HepG2 (cell line): ENCODE data around the gene ADSS1. TPM values are rescaled to one million over a fixed set of nuclear protein-coding genes. Genes with fewer than 3 reads are reported as not detected.

ENCODE experiments used
- ARNT2 ChIP-seq: sonication (generic); formaldehyde crosslinking; IDR thresholded peaks from 2 replicates; pipeline ENCODE4 v1.8.0; 2022; ENCODE audit warnings: mild to moderate bottlenecking, low read depth, missing genetic modification reagents, moderate library complexity
- FOXA1 ChIP-seq, 2 experiments: fragments of 450-650 bp in 1 of 2; sonication (generic) in 1 of 2; formaldehyde crosslinking in 1 of 2; IDR thresholded peaks; 2 replicates each; pipeline versions ENCODE4 v1.4.0 to v1.6.1; 2016 to 2020; ENCODE audit warnings: missing genetic modification reagents in 1 of 2
- HCFC1 ChIP-seq: fragments of 150-350 bp; IDR thresholded peaks from 2 replicates; pipeline ENCODE4 v1.6.1; 2014; ENCODE audit warnings: low read depth, low read length
- NCOA1 ChIP-seq: sonication (generic); formaldehyde crosslinking; IDR thresholded peaks from 2 replicates; pipeline ENCODE4 v1.9.0; 2021; ENCODE audit warnings: missing genetic modification reagents
- NR1H2 ChIP-seq: sonication (generic); formaldehyde crosslinking; IDR thresholded peaks from 2 replicates; pipeline ENCODE4 v1.8.1; 2022; ENCODE audit warnings: low read depth, missing genetic modification reagents, borderline replicate concordance
- NR2F1 ChIP-seq, 2 experiments: fragments of 450-650 bp in 1 of 2; formaldehyde crosslinking in 1 of 2; IDR thresholded peaks; 2 replicates each; pipeline versions ENCODE4 v1.5.0 to v1.6.1; 2016 to 2020; ENCODE audit warnings: mild to moderate bottlenecking in 1 of 2, missing compliant biosample characterization in 1 of 2, missing genetic modification reagents in 1 of 2, moderate library complexity in 1 of 2
- RARA ChIP-seq: IDR thresholded peaks from 2 replicates; pipeline ENCODE4 v1.6.1; 2016; ENCODE audit warnings: missing genetic modification reagents, missing compliant biosample characterization
- SALL2 ChIP-seq: sonication (generic); formaldehyde crosslinking; IDR thresholded peaks from 2 replicates; pipeline ENCODE4 v1.8.1; 2023; ENCODE audit warnings: mild to moderate bottlenecking, missing genetic modification reagents, inconsistent platforms
- TBP ChIP-seq: sonication (generic); formaldehyde crosslinking; IDR thresholded peaks from 2 replicates; pipeline ENCODE4 v1.5.0; 2020; ENCODE audit warnings: missing genetic modification reagents
- TGIF2 ChIP-seq: IDR thresholded peaks from 2 replicates; pipeline ENCODE4 v1.6.1; 2016; ENCODE audit warnings: control low read depth, missing compliant biosample characterization
- ZNF296 ChIP-seq: sonication (generic); formaldehyde crosslinking; conservative IDR thresholded peaks from 2 replicates; pipeline ENCODE4 v1.5.0; 2020; ENCODE audit warnings: mild to moderate bottlenecking, missing genetic modification reagents
- ZNF329 ChIP-seq: sonication (generic); formaldehyde crosslinking; IDR thresholded peaks from 2 replicates; pipeline ENCODE4 v1.9.0; 2021; ENCODE audit warnings: low read depth, mild to moderate bottlenecking, missing genetic modification reagents
- ZSCAN29 ChIP-seq: sonication (generic); formaldehyde crosslinking; conservative IDR thresholded peaks from 2 replicates; pipeline ENCODE4 v1.4.0; 2020; ENCODE audit warnings: mild to moderate bottlenecking, missing genetic modification reagents
- polyA plus RNA-seq, 8 experiments: library from polyadenylated mRNA; depleted of rRNA in 3 of 8; stranded (reverse) in 7 of 8; unstranded in 1 of 8; fragments of >200 nt; fragmentation: Illumina TruSeq in 4 of 8; extraction: Trizol in 4 of 8; gene quantifications; 2 replicates each; pipeline versions ENCODE4 v1.2.1 to v1.2.3, GENCODE V29; 2011 to 2016; ENCODE audit warnings: low read depth in 4 of 8, missing spikeins in 1 of 8, mixed read lengths in 1 of 8; ENCODE audit not compliant: insufficient read depth in 1 of 8
- total RNA-seq, 5 experiments: library from RNA; depleted of rRNA; stranded (reverse); fragments of >200 nt; fragmentation: Illumina TruSeq; extraction: Trizol; gene quantifications; 2 replicates each; pipeline ENCODE4 v1.2.3, GENCODE V29; 2016; ENCODE audit warnings: low read depth in 1 of 5
- TF ChIP-seq, protein P1 (sequence below): sonication (generic); formaldehyde crosslinking; IDR thresholded peaks from 2 replicates; pipeline ENCODE4 v1.8.0; 2022; ENCODE audit warnings: mild to moderate bottlenecking, missing genetic modification reagents, moderate library complexity
- TF ChIP-seq, protein P2 (sequence below): IDR thresholded peaks from 2 replicates; pipeline ENCODE4 v1.6.1; 2018; ENCODE audit warnings: missing genetic modification reagents, mild to moderate bottlenecking, missing compliant biosample characterization
- TF ChIP-seq, protein P3 (sequence below): sonication (generic); formaldehyde crosslinking; IDR thresholded peaks from 2 replicates; pipeline ENCODE4 v1.4.0; 2020; ENCODE audit warnings: mild to moderate bottlenecking, missing genetic modification reagents
- TF ChIP-seq, protein P4 (sequence below): sonication (generic); formaldehyde crosslinking; IDR thresholded peaks from 2 replicates; pipeline ENCODE4 v1.9.0; 2021; ENCODE audit warnings: missing genetic modification reagents, borderline replicate concordance
- TF ChIP-seq, protein P5 (sequence below): sonication (generic); formaldehyde crosslinking; conservative IDR thresholded peaks from 2 replicates; pipeline ENCODE4 v1.4.0; 2020; ENCODE audit warnings: missing genetic modification reagents
- TF ChIP-seq, protein P6 (sequence below): sonication (generic); formaldehyde crosslinking; IDR thresholded peaks from 2 replicates; pipeline ENCODE4 v1.4.0; 2020; ENCODE audit warnings: missing genetic modification reagents
- TF ChIP-seq, protein P7 (sequence below): sonication (generic); formaldehyde crosslinking; IDR thresholded peaks from 2 replicates; pipeline ENCODE4 v1.8.1; 2023; ENCODE audit warnings: mild to moderate bottlenecking, inconsistent platforms, moderate library complexity, missing genetic modification reagents, borderline replicate concordance

The ADSS1 gene
- total and polyA plus RNA-seq, 2 of the 13 experiments (the other 11 are each of a cell fraction or from before 2014, with no cell fraction given): 1.0 to 36.7 TPM

DNA sequence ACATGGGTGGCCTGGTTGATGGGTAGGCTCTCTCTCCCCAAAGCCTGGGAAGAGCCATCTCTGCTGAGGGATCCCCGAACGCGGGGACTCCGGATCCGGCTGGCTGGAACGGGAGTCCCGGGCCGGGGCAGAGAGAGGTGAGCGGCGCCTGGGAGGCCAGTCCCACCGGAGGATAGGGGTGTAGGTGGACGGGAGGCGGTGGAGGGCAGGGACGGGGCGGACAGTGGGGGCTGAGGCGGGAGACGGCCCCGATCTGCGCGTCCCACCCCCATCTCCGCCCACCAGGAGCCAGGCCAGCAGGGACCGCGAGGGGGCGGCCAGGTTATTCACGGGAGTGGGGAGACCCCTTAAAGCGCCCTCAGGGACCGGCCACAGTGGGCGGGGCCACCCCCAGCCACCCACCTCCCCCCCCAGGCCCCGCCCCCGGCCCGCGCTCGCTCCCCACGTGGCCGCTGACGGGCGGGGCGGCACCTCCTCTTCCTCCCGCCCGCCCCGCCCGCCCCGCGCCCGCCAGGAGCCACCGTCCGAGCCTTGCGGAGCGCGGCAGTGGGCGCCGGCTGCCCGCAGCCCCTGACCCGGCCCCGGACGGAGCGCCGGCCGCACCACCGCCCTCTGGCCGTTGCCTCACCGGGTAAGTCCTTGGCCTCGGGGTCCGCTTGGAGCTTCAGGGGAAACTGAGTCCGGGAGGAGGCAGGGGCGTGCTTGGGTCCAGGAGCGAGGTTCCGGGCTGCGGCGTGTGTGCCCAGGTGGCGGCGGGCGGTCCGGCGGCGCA, 34.7 kb upstream of the ADSS1 start, which contains the start of gene INF2 (continued):
- TF ChIP-seq, protein P1, sequence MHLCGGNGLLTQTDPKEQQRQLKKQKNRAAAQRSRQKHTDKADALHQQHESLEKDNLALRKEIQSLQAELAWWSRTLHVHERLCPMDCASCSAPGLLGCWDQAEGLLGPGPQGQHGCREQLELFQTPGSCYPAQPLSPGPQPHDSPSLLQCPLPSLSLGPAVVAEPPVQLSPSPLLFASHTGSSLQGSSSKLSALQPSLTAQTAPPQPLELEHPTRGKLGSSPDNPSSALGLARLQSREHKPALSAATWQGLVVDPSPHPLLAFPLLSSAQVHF (CRISPR knock-in tag): 0 out of 2 replicates have a peak, but pooled peaks have one; percentile 4
- TF ChIP-seq, protein P2, sequence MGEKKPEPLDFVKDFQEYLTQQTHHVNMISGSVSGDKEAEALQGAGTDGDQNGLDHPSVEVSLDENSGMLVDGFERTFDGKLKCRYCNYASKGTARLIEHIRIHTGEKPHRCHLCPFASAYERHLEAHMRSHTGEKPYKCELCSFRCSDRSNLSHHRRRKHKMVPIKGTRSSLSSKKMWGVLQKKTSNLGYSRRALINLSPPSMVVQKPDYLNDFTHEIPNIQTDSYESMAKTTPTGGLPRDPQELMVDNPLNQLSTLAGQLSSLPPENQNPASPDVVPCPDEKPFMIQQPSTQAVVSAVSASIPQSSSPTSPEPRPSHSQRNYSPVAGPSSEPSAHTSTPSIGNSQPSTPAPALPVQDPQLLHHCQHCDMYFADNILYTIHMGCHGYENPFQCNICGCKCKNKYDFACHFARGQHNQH (CRISPR knock-in tag): peak; percentile 42; the same call in 1 of the 2 replicates
- TF ChIP-seq TGIF2 (CRISPR knock-in tag): no peak
- 0 out of 2 replicates have a peak, but pooled peaks have one; percentile 41 for TF ChIP-seq SALL2 (CRISPR knock-in tag)
- TF ChIP-seq, protein P3, sequence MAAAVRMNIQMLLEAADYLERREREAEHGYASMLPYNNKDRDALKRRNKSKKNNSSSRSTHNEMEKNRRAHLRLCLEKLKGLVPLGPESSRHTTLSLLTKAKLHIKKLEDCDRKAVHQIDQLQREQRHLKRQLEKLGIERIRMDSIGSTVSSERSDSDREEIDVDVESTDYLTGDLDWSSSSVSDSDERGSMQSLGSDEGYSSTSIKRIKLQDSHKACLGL: 0 out of 2 replicates have a peak, but pooled peaks have one; percentile 11
- TF ChIP-seq, protein P4, sequence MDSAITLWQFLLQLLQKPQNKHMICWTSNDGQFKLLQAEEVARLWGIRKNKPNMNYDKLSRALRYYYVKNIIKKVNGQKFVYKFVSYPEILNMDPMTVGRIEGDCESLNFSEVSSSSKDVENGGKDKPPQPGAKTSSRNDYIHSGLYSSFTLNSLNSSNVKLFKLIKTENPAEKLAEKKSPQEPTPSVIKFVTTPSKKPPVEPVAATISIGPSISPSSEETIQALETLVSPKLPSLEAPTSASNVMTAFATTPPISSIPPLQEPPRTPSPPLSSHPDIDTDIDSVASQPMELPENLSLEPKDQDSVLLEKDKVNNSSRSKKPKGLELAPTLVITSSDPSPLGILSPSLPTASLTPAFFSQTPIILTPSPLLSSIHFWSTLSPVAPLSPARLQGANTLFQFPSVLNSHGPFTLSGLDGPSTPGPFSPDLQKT (CRISPR knock-in tag): no peak
- no peak for TF ChIP-seq NR2F1 (CRISPR knock-in tag; IDR thresholded peaks at IDR 0.05)
- no peak; the same call in 1 of the 2 replicates for TF ChIP-seq TBP
- TF ChIP-seq, protein P5, sequence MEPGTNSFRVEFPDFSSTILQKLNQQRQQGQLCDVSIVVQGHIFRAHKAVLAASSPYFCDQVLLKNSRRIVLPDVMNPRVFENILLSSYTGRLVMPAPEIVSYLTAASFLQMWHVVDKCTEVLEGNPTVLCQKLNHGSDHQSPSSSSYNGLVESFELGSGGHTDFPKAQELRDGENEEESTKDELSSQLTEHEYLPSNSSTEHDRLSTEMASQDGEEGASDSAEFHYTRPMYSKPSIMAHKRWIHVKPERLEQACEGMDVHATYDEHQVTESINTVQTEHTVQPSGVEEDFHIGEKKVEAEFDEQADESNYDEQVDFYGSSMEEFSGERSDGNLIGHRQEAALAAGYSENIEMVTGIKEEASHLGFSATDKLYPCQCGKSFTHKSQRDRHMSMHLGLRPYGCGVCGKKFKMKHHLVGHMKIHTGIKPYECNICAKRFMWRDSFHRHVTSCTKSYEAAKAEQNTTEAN (CRISPR knock-in tag): no peak
- no peak for TF ChIP-seq FOXA1 (IDR thresholded peaks at IDR 0.05)
- TF ChIP-seq FOXA1 (CRISPR knock-in tag; IDR thresholded peaks at IDR 0.05): no peak
- no peak for TF ChIP-seq HCFC1
- 0 out of 2 replicates have a peak, but pooled peaks have one; percentile 18 for TF ChIP-seq NCOA1
- TF ChIP-seq, protein P6, sequence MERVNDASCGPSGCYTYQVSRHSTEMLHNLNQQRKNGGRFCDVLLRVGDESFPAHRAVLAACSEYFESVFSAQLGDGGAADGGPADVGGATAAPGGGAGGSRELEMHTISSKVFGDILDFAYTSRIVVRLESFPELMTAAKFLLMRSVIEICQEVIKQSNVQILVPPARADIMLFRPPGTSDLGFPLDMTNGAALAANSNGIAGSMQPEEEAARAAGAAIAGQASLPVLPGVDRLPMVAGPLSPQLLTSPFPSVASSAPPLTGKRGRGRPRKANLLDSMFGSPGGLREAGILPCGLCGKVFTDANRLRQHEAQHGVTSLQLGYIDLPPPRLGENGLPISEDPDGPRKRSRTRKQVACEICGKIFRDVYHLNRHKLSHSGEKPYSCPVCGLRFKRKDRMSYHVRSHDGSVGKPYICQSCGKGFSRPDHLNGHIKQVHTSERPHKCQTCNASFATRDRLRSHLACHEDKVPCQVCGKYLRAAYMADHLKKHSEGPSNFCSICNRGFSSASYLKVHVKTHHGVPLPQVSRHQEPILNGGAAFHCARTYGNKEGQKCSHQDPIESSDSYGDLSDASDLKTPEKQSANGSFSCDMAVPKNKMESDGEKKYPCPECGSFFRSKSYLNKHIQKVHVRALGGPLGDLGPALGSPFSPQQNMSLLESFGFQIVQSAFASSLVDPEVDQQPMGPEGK: peak; percentile 91
- no peak for TF ChIP-seq NR1H2 (CRISPR knock-in tag)
- TF ChIP-seq ARNT2 (CRISPR knock-in tag): peak; percentile 77; the same call in 1 of the 2 replicates
- TF ChIP-seq ZSCAN29 (CRISPR knock-in tag): 0 out of 2 replicates have a peak, but pooled peaks have one; percentile 31
- TF ChIP-seq RARA: 0 out of 2 replicates have a peak, but pooled peaks have one; percentile 17
- TF ChIP-seq, protein P7, sequence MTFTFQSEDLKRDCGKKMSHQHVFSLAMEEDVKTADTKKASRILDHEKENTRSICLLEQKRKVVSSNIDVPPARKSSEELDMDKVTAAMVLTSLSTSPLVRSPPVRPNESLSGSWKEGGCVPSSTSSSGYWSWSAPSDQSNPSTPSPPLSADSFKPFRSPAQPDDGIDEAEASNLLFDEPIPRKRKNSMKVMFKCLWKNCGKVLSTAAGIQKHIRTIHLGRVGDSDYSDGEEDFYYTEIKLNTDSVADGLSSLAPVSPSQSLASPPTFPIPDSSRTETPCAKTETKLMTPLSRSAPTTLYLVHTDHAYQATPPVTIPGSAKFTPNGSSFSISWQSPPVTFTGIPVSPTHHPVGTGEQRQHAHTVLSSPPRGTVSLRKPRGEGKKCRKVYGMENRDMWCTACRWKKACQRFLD: 0 out of 2 replicates have a peak, but pooled peaks have one; percentile 25
- TF ChIP-seq ZNF296 (CRISPR knock-in tag): no peak
- no peak for TF ChIP-seq ZNF329 (CRISPR knock-in tag)
